ENCODE measurements around the gene ZNF92.

DNA sequence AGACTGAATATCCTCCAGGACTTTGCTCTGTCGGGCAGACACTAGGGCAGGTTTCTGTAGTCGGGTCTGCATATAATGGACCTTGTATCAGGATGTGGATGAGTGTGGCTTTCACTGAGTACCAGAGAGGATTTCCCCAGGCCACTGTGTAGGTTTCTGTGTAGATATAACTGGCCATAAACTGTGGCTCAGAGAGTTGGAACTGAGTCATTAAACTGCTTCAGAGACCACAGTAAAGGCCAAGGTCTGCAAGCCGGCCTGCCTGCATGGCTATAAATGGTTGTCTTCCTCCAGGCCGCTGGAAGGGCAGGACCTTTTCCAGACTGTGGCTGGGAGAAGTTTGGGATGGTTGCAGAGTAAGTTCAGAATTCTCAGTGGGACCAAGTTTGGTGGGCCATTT is 16.9 kb downstream of the ZNF92 start:
- TF ChIP-seq RFX5 (IDR thresholded peaks at IDR 0.05; ENCODE audit: low read depth, low read length) (no peak), CEBPB (IDR thresholded peaks at IDR 0.05; ENCODE audit: low read depth, low read length) (no peak), POLR2A (IDR thresholded peaks at IDR 0.05; ENCODE audit: low read depth, low read length) (no peak), USF2 (IDR thresholded peaks at IDR 0.05; ENCODE audit: low read depth, low read length) (no peak), SMC3 (IDR thresholded peaks at IDR 0.05; ENCODE audit: low read depth, low read length) (no peak), NFE2L2 (IDR thresholded peaks at IDR 0.05; ENCODE audit: low read depth, low read length) (no peak), RAD21 (IDR thresholded peaks at IDR 0.05; ENCODE audit: low read length) (no peak), MXI1 (IDR thresholded peaks at IDR 0.05; ENCODE audit: borderline replicate concordance, low read depth, low read length) (no peak), RCOR1 (IDR thresholded peaks at IDR 0.05; ENCODE audit: insufficient replicate concordance, low read length) (no peak), MAZ (IDR thresholded peaks at IDR 0.05; ENCODE audit: borderline replicate concordance, low read depth, low read length) (no peak), BHLHE40 (IDR thresholded peaks at IDR 0.05; ENCODE audit: low read depth, low read length) (no peak)
- TF ChIP-seq, protein P1, sequence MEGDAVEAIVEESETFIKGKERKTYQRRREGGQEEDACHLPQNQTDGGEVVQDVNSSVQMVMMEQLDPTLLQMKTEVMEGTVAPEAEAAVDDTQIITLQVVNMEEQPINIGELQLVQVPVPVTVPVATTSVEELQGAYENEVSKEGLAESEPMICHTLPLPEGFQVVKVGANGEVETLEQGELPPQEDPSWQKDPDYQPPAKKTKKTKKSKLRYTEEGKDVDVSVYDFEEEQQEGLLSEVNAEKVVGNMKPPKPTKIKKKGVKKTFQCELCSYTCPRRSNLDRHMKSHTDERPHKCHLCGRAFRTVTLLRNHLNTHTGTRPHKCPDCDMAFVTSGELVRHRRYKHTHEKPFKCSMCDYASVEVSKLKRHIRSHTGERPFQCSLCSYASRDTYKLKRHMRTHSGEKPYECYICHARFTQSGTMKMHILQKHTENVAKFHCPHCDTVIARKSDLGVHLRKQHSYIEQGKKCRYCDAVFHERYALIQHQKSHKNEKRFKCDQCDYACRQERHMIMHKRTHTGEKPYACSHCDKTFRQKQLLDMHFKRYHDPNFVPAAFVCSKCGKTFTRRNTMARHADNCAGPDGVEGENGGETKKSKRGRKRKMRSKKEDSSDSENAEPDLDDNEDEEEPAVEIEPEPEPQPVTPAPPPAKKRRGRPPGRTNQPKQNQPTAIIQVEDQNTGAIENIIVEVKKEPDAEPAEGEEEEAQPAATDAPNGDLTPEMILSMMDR (conservative IDR thresholded peaks at IDR 0.05; ENCODE audit: low read depth, low read length): no peak
- TF ChIP-seq, protein P2, sequence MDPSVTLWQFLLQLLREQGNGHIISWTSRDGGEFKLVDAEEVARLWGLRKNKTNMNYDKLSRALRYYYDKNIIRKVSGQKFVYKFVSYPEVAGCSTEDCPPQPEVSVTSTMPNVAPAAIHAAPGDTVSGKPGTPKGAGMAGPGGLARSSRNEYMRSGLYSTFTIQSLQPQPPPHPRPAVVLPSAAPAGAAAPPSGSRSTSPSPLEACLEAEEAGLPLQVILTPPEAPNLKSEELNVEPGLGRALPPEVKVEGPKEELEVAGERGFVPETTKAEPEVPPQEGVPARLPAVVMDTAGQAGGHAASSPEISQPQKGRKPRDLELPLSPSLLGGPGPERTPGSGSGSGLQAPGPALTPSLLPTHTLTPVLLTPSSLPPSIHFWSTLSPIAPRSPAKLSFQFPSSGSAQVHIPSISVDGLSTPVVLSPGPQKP (IDR thresholded peaks at IDR 0.05; ENCODE audit: borderline replicate concordance, low read depth, low read length): no peak

Data from IMR-90 (cell line).